IMR-90 (cell line): ENCODE data around the gene TLNRD1. TPM values are rescaled to one million over a fixed set of nuclear protein-coding genes. Genes with fewer than 3 reads are reported as not detected.

ENCODE experiments used
- ATAC-seq: fragments of 200-7000 bp; cut with Tn5 transposase; 2 replicates; pipeline ENCODE4 v1.9.1; 2020; ENCODE audit warnings: low read depth, mild to moderate bottlenecking, moderate library complexity
- BruUV-seq: library from RNA; stranded (reverse); fragments of 400-500 nt; replicated peaks from 2 replicates; lab custom pipeline; 2021; lab: Mats Ljungman, UMichigan
- CTCF ChIA-PET: fragments of 300-600 bp; formaldehyde crosslinking; extraction: SDS; loops from one replicate; lab custom pipeline; 2021; ENCODE audit warnings: antibody characterized with exemption; lab: Yijun Ruan, JAX
- POLR2A ChIA-PET: fragments of 300-600 bp; sonication (Branson Sonifier 250); formaldehyde crosslinking; loops from one replicate; lab custom pipeline; 2022; ENCODE audit warnings: antibody characterized with exemption; ENCODE audit not compliant: unreplicated experiment; lab: Charles Lee
- DNase-seq: peaks from one replicate; pipeline ENCODE4 v3.0.0; 2013
- H2AFZ ChIP-seq: replicated peaks from 2 replicates; pipeline ENCODE3; 2013; ENCODE audit warnings: low read length, mild to moderate bottlenecking; ENCODE audit not compliant: poor library complexity
- H2AK5ac ChIP-seq: 2 replicates; pipeline ENCODE4 v1.6.1; 2013; ENCODE audit warnings: low read depth, low read length, inconsistent platforms
- H2AK9ac ChIP-seq: replicated peaks from 2 replicates; pipeline ENCODE3; 2013; ENCODE audit warnings: mild to moderate bottlenecking, low read depth, low read length, moderate library complexity; ENCODE audit not compliant: poor library complexity
- H2BK120ac ChIP-seq: 2 replicates; pipeline ENCODE4 v1.6.1; 2013; ENCODE audit warnings: low read depth, low read length, inconsistent platforms
- H2BK15ac ChIP-seq: 3 replicates; pipeline ENCODE4 v1.6.1; 2013; ENCODE audit warnings: low read depth, low read length, inconsistent platforms
- H2BK20ac ChIP-seq: 2 replicates; pipeline ENCODE4 v1.6.1; 2013; ENCODE audit warnings: low read depth, mild to moderate bottlenecking, inconsistent platforms, low read length, moderate library complexity
- H2BK5ac ChIP-seq: 2 replicates; pipeline ENCODE4 v1.6.1; 2013; ENCODE audit warnings: mild to moderate bottlenecking, low read depth, low read length, inconsistent platforms; ENCODE audit not compliant: poor library complexity, severe bottlenecking
- H3K14ac ChIP-seq: replicated peaks from 2 replicates; pipeline ENCODE4 v1.6.1; 2013; ENCODE audit warnings: low read depth, low read length, inconsistent platforms
- H3K18ac ChIP-seq: 2 replicates; pipeline ENCODE4 v1.6.1; 2013; ENCODE audit warnings: low read depth, low read length, control low read depth
- H3K23ac ChIP-seq: 2 replicates; pipeline ENCODE4 v1.6.1; 2013; ENCODE audit warnings: low read depth, low read length, inconsistent platforms
- H3K27ac ChIP-seq: 2 replicates; pipeline ENCODE4 v1.5.1; 2013; ENCODE audit warnings: mild to moderate bottlenecking, control low read depth, low read length; ENCODE audit not compliant: insufficient read depth
- H3K27me3 ChIP-seq: 2 replicates; pipeline ENCODE4 v1.6.1; 2013; ENCODE audit warnings: low read length; ENCODE audit not compliant: control insufficient read depth, insufficient read depth
- H3K36me3 ChIP-seq: 2 replicates; pipeline ENCODE4 v1.6.1; 2013; ENCODE audit warnings: low read length, mixed read lengths; ENCODE audit not compliant: control insufficient read depth, insufficient read depth
- H3K4ac ChIP-seq: 2 replicates; pipeline ENCODE4 v1.6.1; 2013; ENCODE audit warnings: low read depth, low read length, inconsistent platforms
- H3K4me1 ChIP-seq: 2 replicates; pipeline ENCODE4 v1.6.1; 2013; ENCODE audit warnings: low read length, mixed read lengths; ENCODE audit not compliant: control insufficient read depth, insufficient read depth
- H3K4me2 ChIP-seq: 2 replicates; pipeline ENCODE4 v1.6.1; 2013; ENCODE audit warnings: low read depth, mild to moderate bottlenecking, control low read depth, low read length, moderate library complexity
- H3K4me3 ChIP-seq: 2 replicates; pipeline ENCODE4 v1.5.1; 2013; ENCODE audit warnings: low read depth, mild to moderate bottlenecking, control low read depth, low read length, moderate library complexity; ENCODE audit not compliant: insufficient read depth
- H3K56ac ChIP-seq: 2 replicates; pipeline ENCODE4 v1.6.1; 2013; ENCODE audit warnings: low read length, inconsistent platforms; ENCODE audit not compliant: insufficient read depth; ENCODE audit errors: extremely low read depth
- H3K79me1 ChIP-seq, 2 experiments: 2 replicates each; pipeline ENCODE4 v1.6.1; 2013; ENCODE audit warnings: low read length in 2 of 2, inconsistent platforms in 1 of 2, low read depth in 1 of 2
- H3K9ac ChIP-seq: 2 replicates; pipeline ENCODE4 v1.6.1; 2013; ENCODE audit warnings: low read depth, low read length, control low read depth
- H3K9me1 ChIP-seq: 2 replicates; pipeline ENCODE4 v1.6.1; 2013; ENCODE audit warnings: low read length, inconsistent platforms; ENCODE audit not compliant: insufficient read depth
- H3K9me3 ChIP-seq: 2 replicates; pipeline ENCODE4 v1.6.1; 2013; ENCODE audit warnings: low read length; ENCODE audit not compliant: control insufficient read depth, insufficient read depth
- H4K20me1 ChIP-seq: 2 replicates; pipeline ENCODE4 v1.6.1; 2013; ENCODE audit warnings: low read length, inconsistent platforms; ENCODE audit not compliant: insufficient read depth
- H4K5ac ChIP-seq: 2 replicates; pipeline ENCODE4 v1.6.1; 2013; ENCODE audit warnings: mild to moderate bottlenecking, low read depth, low read length, control low read depth
- H4K8ac ChIP-seq, 2 experiments: 2 replicates each; pipeline ENCODE4 v1.6.1; 2013; ENCODE audit warnings: low read depth in 2 of 2, low read length in 2 of 2, control low read depth in 1 of 2, inconsistent platforms in 1 of 2
- H4K91ac ChIP-seq: 2 replicates; pipeline ENCODE4 v1.6.1; 2013; ENCODE audit warnings: low read depth, low read length, inconsistent platforms; ENCODE audit not compliant: insufficient read depth
- CEBPB ChIP-seq: IDR thresholded peaks from 2 replicates; pipeline ENCODE4 v1.6.1; 2012; ENCODE audit warnings: low read depth, low read length, improper control_type of control experiment
- WGBS, 2 experiments: methylation state at CpG; one replicate each; pipeline versions ENCODE4 v1.1.5 to v1.1.7; 2013; ENCODE audit warnings: missing lambda C conversion rate in 2 of 2; ENCODE audit not compliant: insufficient read length in 1 of 2; ENCODE audit errors: extremely low coverage in 2 of 2; 5-methylcytosine and 5-hydroxymethylcytosine counted together
- dilution Hi-C: fragments of 300-500 bp; cut with HindIII; formaldehyde crosslinking; loops from one replicate; pipeline ENCODE4 v1.14.3; 2018; ENCODE audit warnings: low sequenced_read_pairs; ENCODE audit not compliant: unreplicated experiment
- in situ Hi-C: fragments of 300-500 bp; cut with MboI; formaldehyde crosslinking; loops from 3 replicates; pipeline ENCODE4 v1.14.3; 2019; ENCODE audit warnings: low sequenced_read_pairs, inconsistent platforms, mixed read lengths
- intact Hi-C: fragments of 100-400 bp; cut with micrococcal nuclease; formaldehyde crosslinking; loops from 2 replicates; pipeline ENCODE4 v1.10.0; 2022
- polyA plus RNA-seq, 3 experiments: library from polyadenylated mRNA; depleted of rRNA; stranded (reverse); fragments of >200 nt; gene quantifications; 2 replicates each; pipeline ENCODE4 v1.2.3, GENCODE V29; 2012; ENCODE audit warnings: low replicate concordance in 1 of 3
- total RNA-seq: library from RNA; depleted of rRNA; stranded (reverse); fragments of >200 nt; gene quantifications from 2 replicates; pipeline ENCODE4 v1.2.3, GENCODE V29; 2012
- TF ChIP-seq, protein P1 (sequence below): fragments of 150-350 bp; IDR thresholded peaks from 2 replicates; pipeline ENCODE4 v1.6.1; 2017; ENCODE audit warnings: mild to moderate bottlenecking, antibody characterized with exemption, low read length, low read depth

TLNRD1 gene
- total and polyA plus RNA-seq, 2 of the 4 experiments (the other 2 are of a cell fraction) = 2.2 to 6.8 TPM

DNA sequence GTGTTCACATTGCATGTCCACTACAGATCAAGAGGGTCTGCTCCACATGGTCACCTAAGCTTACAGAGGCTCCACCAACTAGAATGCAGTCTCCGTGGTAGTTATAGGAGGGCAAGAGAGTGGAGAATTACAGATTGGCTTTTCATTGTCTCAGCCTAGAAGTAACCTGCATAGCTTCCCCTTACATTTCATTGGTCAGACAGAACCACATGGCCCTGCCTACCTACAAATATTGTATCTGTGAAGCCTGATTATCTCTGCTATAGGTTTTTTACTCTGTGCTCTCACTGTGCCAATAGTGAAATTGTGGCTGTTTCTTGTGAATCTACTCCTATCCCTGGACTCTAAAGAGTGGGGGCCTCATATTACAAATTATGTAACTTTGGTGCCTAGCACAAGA, 2.5 kb upstream of the TLNRD1 start:
- Histone ChIP-seq H3K27me3 (no peaks in the 10 kb centered on the region), H3K9me3 (no peaks in the 10 kb centered on the region), H4K91ac (no peak overlapping the region), H4K5ac (no peak overlapping the region), H2AFZ (no peak overlapping the region), H3K23ac (peak overlapping the region; percentile 45; the same call in 1 of the 2 replicates), H3K4me3 (no peak overlapping the region), H2BK15ac (no peak overlapping the region), H2BK20ac (no peak overlapping the region), H2AK9ac (no peak overlapping the region), H3K14ac (no peak overlapping the region), H2BK120ac (no peak overlapping the region), H2BK5ac (no peak overlapping the region), H4K8ac (no peak overlapping the region), H3K9ac (no peak overlapping the region), H3K36me3 (peaks cover 8% of the 10 kb centered on the region; the same call in 1 of the 2 replicates), H2AK5ac (no peak overlapping the region), H3K56ac (no peak overlapping the region), H4K20me1 (peaks cover 17% of the 10 kb centered on the region), H3K18ac (no peak overlapping the region), H3K79me1 (peaks cover 14 to 22% of the 10 kb centered on the region in 2 experiments), H3K4me2 (no peak overlapping the region), H3K4me1 (peaks cover 8% of the 10 kb centered on the region), H3K27ac (no peak overlapping the region), H3K4ac (no peak overlapping the region), H3K9me1 (no peaks in the 10 kb centered on the region; the same call in 1 of the 2 replicates)
- TF ChIP-seq CEBPB = no peak
- TF ChIP-seq, protein P1, sequence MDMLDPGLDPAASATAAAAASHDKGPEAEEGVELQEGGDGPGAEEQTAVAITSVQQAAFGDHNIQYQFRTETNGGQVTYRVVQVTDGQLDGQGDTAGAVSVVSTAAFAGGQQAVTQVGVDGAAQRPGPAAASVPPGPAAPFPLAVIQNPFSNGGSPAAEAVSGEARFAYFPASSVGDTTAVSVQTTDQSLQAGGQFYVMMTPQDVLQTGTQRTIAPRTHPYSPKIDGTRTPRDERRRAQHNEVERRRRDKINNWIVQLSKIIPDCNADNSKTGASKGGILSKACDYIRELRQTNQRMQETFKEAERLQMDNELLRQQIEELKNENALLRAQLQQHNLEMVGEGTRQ = peak; percentile 55; the same call in 1 of the 2 replicates
- in situ Hi-C loops (loop anchor here (10.0 kb wide), 1 partner anchor 267 kb away; no protein-coding TSS in a partner anchor), dilution Hi-C loops (no loop called here), intact Hi-C loops (no loop called here)
- ChIA-PET POLR2A (no interaction called here), CTCF (no interaction called here)
- BruUV-seq = no TSS peak
- WGBS, 2 experiments = no CpG with 5 or more reads among the region's 1 CpG
- DNase-seq = no peak
- no peak for ATAC-seq
